Measurements from ENCODE around the gene TRAF2.

DNA sequence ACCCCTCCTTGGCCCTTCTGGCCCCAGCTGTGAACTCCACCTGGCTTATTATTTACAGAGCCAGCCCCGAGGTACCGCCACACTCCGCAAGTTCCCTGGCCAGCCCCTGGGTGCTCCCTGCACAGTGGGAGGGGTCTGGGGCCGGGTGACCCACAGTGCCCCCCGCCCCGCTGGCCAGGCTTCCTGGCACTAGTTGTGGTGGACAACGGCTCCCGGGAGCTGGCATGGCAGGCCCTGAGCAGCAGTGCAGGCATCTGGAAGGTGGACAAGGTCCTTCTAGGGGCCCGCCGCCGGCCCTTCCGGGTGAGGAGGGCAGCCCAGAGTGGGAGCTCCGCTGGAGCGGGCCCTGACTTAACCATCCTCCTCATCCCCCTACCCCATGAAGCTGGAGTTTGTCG lies 30.2 kb upstream of the TRAF2 start:
- TF ChIP-seq CTCF (IDR thresholded peaks at IDR 0.05) (no peak), POLR2A (IDR thresholded peaks at IDR 0.05) (no peak)

Data from right lobe of liver (tissue), 4 donors.